ENCODE measurements around the gene PFDN1.

The PFDN1 gene

GRCh38 chr5:140255460-140256157 lies 47.3 kb downstream of the PFDN1 start:
- H3K4me3 ChIP-seq (ENCODE audit: low read length): no peak overlapping the region
- TF ChIP-seq, protein P1, sequence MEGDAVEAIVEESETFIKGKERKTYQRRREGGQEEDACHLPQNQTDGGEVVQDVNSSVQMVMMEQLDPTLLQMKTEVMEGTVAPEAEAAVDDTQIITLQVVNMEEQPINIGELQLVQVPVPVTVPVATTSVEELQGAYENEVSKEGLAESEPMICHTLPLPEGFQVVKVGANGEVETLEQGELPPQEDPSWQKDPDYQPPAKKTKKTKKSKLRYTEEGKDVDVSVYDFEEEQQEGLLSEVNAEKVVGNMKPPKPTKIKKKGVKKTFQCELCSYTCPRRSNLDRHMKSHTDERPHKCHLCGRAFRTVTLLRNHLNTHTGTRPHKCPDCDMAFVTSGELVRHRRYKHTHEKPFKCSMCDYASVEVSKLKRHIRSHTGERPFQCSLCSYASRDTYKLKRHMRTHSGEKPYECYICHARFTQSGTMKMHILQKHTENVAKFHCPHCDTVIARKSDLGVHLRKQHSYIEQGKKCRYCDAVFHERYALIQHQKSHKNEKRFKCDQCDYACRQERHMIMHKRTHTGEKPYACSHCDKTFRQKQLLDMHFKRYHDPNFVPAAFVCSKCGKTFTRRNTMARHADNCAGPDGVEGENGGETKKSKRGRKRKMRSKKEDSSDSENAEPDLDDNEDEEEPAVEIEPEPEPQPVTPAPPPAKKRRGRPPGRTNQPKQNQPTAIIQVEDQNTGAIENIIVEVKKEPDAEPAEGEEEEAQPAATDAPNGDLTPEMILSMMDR (IDR thresholded peaks at IDR 0.05; ENCODE audit: insufficient read depth, low read depth, low read length, missing control alignments): no peak
- DNase-seq (ENCODE audit: low read depth): no peak

- TF ChIP-seq, protein P1 (IDR thresholded peaks at IDR 0.05; ENCODE audit: insufficient read depth, low read depth, low read length, missing control alignments): no peak
- no peak overlapping the region for H3K4me3 ChIP-seq (ENCODE audit: low read length)
- DNase-seq (ENCODE audit: low read depth): peak; percentile 83
Measured at GRCh38 chr5:140253985-140254384, 48.9 kb downstream of the PFDN1 start.

DNA sequence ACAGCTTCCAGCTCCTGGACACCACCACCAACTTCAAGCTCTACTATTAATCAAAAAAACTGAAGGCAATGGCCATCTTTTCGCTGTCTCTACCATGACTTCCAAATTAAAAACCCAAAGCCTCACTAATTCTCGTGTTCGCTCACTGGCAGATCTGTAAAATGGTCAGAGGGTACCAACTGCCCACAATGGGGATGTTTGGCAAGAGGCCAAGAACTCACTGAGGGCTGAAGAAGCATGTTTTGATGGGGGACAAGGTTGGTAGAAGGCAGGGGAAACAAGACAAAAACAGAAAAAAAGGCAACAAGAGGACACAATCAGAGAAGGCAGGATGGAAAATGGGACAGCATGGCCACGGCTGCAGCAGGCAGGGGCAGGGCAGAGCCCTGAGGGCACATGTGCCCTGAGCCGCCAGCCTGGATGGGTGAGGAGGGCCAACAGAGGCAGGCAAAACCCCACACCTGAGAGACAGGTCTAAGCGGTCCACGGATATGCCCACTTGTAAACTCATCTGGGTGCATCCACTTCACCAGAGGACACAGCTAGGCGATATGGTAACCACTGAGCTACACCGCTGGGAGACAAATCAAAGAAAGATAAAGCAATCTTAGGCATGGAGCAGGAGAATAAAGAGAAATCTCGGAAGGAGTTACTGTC lies 50.3 kb downstream of the PFDN1 start:
- TF ChIP-seq, protein P1 (IDR thresholded peaks at IDR 0.05; ENCODE audit: insufficient read depth, low read depth, low read length, missing control alignments): no peak
- H3K4me3 ChIP-seq (ENCODE audit: low read length): no peak overlapping the region
- no peak for DNase-seq (ENCODE audit: low read depth)

DNA sequence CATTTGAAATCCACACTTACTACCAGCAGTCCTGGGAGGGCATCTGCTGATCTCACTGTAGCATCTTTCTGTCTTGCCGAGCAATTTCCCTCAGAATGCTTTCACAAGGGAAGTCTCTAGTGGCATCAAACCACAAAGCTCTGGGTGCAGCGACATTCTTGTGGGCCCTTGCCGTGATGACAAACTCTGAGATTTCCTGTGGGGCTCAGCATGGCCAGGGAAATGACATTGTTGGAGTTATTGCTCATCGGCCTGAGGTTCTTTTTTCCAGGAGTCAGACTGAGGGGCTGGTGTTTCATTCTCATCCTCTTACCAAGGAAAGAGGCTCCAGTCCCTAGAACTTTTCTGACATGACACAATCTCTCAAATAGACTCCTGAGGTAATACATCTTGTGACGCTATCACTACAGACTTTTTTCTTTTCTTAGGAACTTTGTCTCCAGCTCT lies 51.4 kb downstream of the PFDN1 start:
- DNase-seq (ENCODE audit: low read depth): peak; percentile 82
- no peak overlapping the region for H3K4me3 ChIP-seq (ENCODE audit: low read length)
- TF ChIP-seq, protein P1 (IDR thresholded peaks at IDR 0.05; ENCODE audit: insufficient read depth, low read depth, low read length, missing control alignments): no peak

DNA sequence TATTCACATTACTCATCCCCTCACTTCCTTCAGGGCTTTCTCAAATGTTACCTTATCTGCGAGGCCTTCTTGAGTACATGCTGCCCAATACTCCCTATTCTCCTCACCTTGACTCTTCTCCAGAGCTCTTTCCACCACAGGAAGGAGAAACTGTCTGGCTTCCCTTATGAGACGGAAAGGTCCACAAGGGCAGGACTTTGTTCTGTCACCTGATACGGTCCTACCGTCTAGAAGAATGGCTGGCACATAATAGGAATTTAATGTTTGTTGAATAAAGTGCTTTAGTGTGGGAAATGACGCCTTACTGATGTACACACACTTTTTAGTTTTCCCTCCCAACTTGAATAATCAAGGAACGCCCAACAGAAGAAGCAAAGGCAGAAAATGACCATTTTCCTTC lies 52.5 kb downstream of the PFDN1 start:
- no peak for DNase-seq (ENCODE audit: low read depth)
- H3K4me3 ChIP-seq (ENCODE audit: low read length): no peak overlapping the region
- TF ChIP-seq, protein P1 (IDR thresholded peaks at IDR 0.05; ENCODE audit: insufficient read depth, low read depth, low read length, missing control alignments): no peak

DNA sequence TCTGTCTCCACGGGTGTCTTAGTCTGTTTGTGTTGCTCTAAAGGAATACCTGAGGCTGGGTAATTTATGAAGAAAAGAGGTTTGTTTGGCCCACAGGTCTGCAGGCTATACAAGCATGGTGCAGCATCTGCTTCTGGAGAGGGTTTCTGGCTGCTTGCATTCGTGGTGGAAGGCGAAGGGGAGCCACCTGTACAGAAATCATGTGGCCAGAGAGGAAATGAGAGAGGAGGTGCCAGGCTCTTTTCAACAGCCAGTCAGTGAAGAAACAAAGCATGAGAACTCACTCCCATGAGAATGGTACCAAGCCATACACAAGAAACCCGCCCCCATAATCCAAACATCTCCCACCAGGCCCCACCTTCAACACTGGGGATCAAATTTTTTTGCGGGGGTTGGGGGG lies 53.4 kb downstream of the PFDN1 start:
- no peak overlapping the region for H3K4me3 ChIP-seq (ENCODE audit: low read length)
- no peak for DNase-seq (ENCODE audit: low read depth)
- TF ChIP-seq, protein P1 (IDR thresholded peaks at IDR 0.05; ENCODE audit: insufficient read depth, low read depth, low read length, missing control alignments): no peak
